NCI-H748 (cell line): Measurements from ENCODE around the gene SLC11A2.
"Not testable (repeated sequence)": the region's sequence is repeated elsewhere in the genome, so short reads cannot be mapped to it uniquely, and the experiment has no call there.

Source experiments
- DNase-seq: peaks from one replicate; lab custom pipeline; 2025; ENCODE audit not compliant: unreplicated experiment; lab: John Stamatoyannopoulos, UW

Gene SLC11A2

GRCh38 chr12:50991291-50991690, 34.9 kb downstream of the SLC11A2 start:
- no peak for DNase-seq

GRCh38 chr12:50990791-50991190, 35.4 kb downstream of the SLC11A2 start:
- no peak for DNase-seq

- no peak for DNase-seq
These were observed 35.9 kb downstream of the SLC11A2 start for GRCh38 chr12:50990147-50990727.

GRCh38 chr12:50988871-50989270, 37.3 kb downstream of the SLC11A2 start:
- DNase-seq, result no peak

GRCh38 chr12:50988051-50988450, 38.1 kb downstream of the SLC11A2 start:
- no peak for DNase-seq

- DNase-seq, result peak; percentile 35
These were observed 39.0 kb downstream of the SLC11A2 start for GRCh38 chr12:50986966-50987737.

GRCh38 chr12:50985322-50985721, 40.9 kb downstream of the SLC11A2 start:
- no peak for DNase-seq

GRCh38 chr12:50984586-50985298, 41.4 kb downstream of the SLC11A2 start:
- DNase-seq, result no peak

- no peak for DNase-seq
These were observed 44.6 kb downstream of the SLC11A2 start for GRCh38 chr12:50981319-50982239.

- DNase-seq, result no peak
These were observed 45.6 kb downstream of the SLC11A2 start for GRCh38 chr12:50980545-50980944.

- no peak for DNase-seq
These were observed 46.7 kb downstream of the SLC11A2 start for GRCh38 chr12:50979369-50980052.

GRCh38 chr12:50971946-50972345, 54.2 kb downstream of the SLC11A2 start:
- DNase-seq, result no peak

GRCh38 chr12:50964432-50964831, 61.8 kb downstream of the SLC11A2 start:
- no peak for DNase-seq

- no peak for DNase-seq
These were observed 64.5 kb downstream of the SLC11A2 start for GRCh38 chr12:50961708-50962107.

GRCh38 chr12:50960130-50960529, 66.1 kb downstream of the SLC11A2 start:
- DNase-seq, result no peak

GRCh38 chr12:50955697-50956096, 70.5 kb downstream of the SLC11A2 start:
- no peak for DNase-seq

- no peak for DNase-seq
These were observed 70.9 kb downstream of the SLC11A2 start for GRCh38 chr12:50955288-50955687.

GRCh38 chr12:50954789-50955188, 71.4 kb downstream of the SLC11A2 start:
- not testable (repeated sequence) for DNase-seq

- peak; percentile 78 for DNase-seq
These were observed 73.1 kb downstream of the SLC11A2 start for GRCh38 chr12:50953047-50953446.

- no peak for DNase-seq
These were observed 73.7 kb downstream of the SLC11A2 start, which contains the start of gene HIGD1C for GRCh38 chr12:50952510-50952909. TSS of gene HIGD1C (plus strand) at chr12:50952544. CDS start at chr12:50953999, 1,455 bp downstream.
